Suprapubic skin (tissue), 4 donors: ENCODE data around the gene GPX3. TPM values are rescaled to one million over a fixed set of nuclear protein-coding genes. Genes with fewer than 3 reads are reported as not detected.

Source experiments
- DNase-seq, 2 donors: peaks; one replicate each; pipeline ENCODE4 v3.0.0-alpha.2; 2019; ENCODE audit warnings: low spot score in 2 of 2
- H3K27ac ChIP-seq: fragments of 200-600 bp; sonication (generic); one replicate; pipeline ENCODE4 v1.5.1; 2019
- H3K27me3 ChIP-seq: fragments of 200-600 bp; sonication (generic); one replicate; pipeline ENCODE4 v1.5.1; 2019
- H3K36me3 ChIP-seq: fragments of 200-600 bp; sonication (generic); one replicate; pipeline ENCODE4 v1.5.1; 2019
- H3K4me1 ChIP-seq: fragments of 200-600 bp; sonication (generic); one replicate; pipeline ENCODE4 v1.5.1; 2019
- H3K4me3 ChIP-seq: fragments of 200-600 bp; sonication (generic); one replicate; pipeline ENCODE4 v1.5.1; 2019; ENCODE audit warnings: mild to moderate bottlenecking
- H3K9me3 ChIP-seq: fragments of 200-600 bp; sonication (generic); one replicate; pipeline ENCODE4 v1.5.1; 2019
- CTCF ChIP-seq, 2 donors: fragments of 200-600 bp in 1 of 2; fragments of 450-650 bp in 1 of 2; sonication (generic) in 1 of 2; IDR thresholded peaks; one replicate each; pipeline ENCODE4 v1.5.1; 2016 to 2019; ENCODE audit warnings: antibody characterized with exemption in 2 of 2, mild to moderate bottlenecking in 1 of 2, moderate library complexity in 1 of 2
- EP300 ChIP-seq: sonication (generic); formaldehyde crosslinking; IDR thresholded peaks from one replicate; pipeline ENCODE4 v1.6.1; 2017; ENCODE audit warnings: antibody characterized with exemption
- POLR2A ChIP-seq, 2 donors: fragments of 450-650 bp; IDR thresholded peaks; one replicate each; pipeline ENCODE4 v1.6.1; 2017; ENCODE audit warnings: antibody characterized with exemption in 2 of 2, mild to moderate bottlenecking in 2 of 2, moderate library complexity in 2 of 2
- POLR2AphosphoS5 ChIP-seq, 3 donors: sonication (generic); formaldehyde crosslinking; IDR thresholded peaks; one replicate each; pipeline ENCODE4 v1.6.1; 2017; ENCODE audit warnings: antibody characterized with exemption in 3 of 3
- WGBS: methylation state at CpG from one replicate; pipeline ENCODE4 v1.1.5; 2018; 5-methylcytosine and 5-hydroxymethylcytosine counted together
- total RNA-seq, 4 donors: library from RNA; depleted of rRNA; stranded (reverse); fragments of >200 nt; gene quantifications; one replicate each; pipeline ENCODE4 v1.1.0, GENCODE V29; 2016

Gene GPX3
- total RNA-seq, 4 donors from 2014 or later: 242 to 601 (median 378) TPM

- no peak for DNase-seq
- TF ChIP-seq POLR2AphosphoS5 (IDR thresholded peaks at IDR 0.05): no peak
- TF ChIP-seq EP300: no peak
- TF ChIP-seq POLR2A (IDR thresholded peaks at IDR 0.05): no peak
- no peak for TF ChIP-seq CTCF (IDR thresholded peaks at IDR 0.05)
- Histone ChIP-seq H3K36me3 (peaks cover 93% of the 10 kb centered on the region), H3K27me3 (no peaks in the 10 kb centered on the region), H3K4me1 (peaks cover 3% of the 10 kb centered on the region), H3K27ac (no peak overlapping the region), H3K9me3 (no peaks in the 10 kb centered on the region), H3K4me3 (no peak overlapping the region)
- 89% methylated on average over 3 of the region's 3 CpGs for WGBS
Observed at GRCh38 chr5:151054709-151055108, 34.3 kb downstream of the GPX3 start.

GRCh38 chr5:151055336-151055735 is 34.9 kb downstream of the GPX3 start:
- Histone ChIP-seq H3K4me1 (peaks cover 9% of the 10 kb centered on the region), H3K27ac (no peak overlapping the region), H3K4me3 (no peak overlapping the region), H3K9me3 (no peaks in the 10 kb centered on the region), H3K27me3 (no peaks in the 10 kb centered on the region), H3K36me3 (peaks cover 93% of the 10 kb centered on the region)
- TF ChIP-seq POLR2A (IDR thresholded peaks at IDR 0.05): no peak
- no peak for TF ChIP-seq POLR2AphosphoS5 (IDR thresholded peaks at IDR 0.05)
- no peak for TF ChIP-seq CTCF (IDR thresholded peaks at IDR 0.05)
- TF ChIP-seq EP300: no peak
- DNase-seq: no peak
- WGBS: 86% methylated on average over 6 of the region's 6 CpGs

- H3K36me3 ChIP-seq: peaks cover 94% of the 10 kb centered on the region
- WGBS: 92% methylated on average over 25 of the region's 25 CpGs
- no peaks in the 10 kb centered on the region for H3K9me3 ChIP-seq
- no peak for DNase-seq
- H3K27me3 ChIP-seq: no peaks in the 10 kb centered on the region
- no peak for TF ChIP-seq CTCF (IDR thresholded peaks at IDR 0.05)
- H3K4me3 ChIP-seq: no peak overlapping the region
- no peak overlapping the region for H3K27ac ChIP-seq
- peaks cover 13% of the 10 kb centered on the region for H3K4me1 ChIP-seq
Observed at GRCh38 chr5:151056379-151057325, 36.3 kb downstream of the GPX3 start.

- 95% methylated on average over 5 of the region's 5 CpGs for WGBS
- Histone ChIP-seq H3K36me3 (peaks cover 94% of the 10 kb centered on the region), H3K4me1 (peaks cover 22% of the 10 kb centered on the region), H3K27me3 (no peaks in the 10 kb centered on the region), H3K4me3 (no peak overlapping the region), H3K27ac (no peak overlapping the region), H3K9me3 (no peaks in the 10 kb centered on the region)
- TF ChIP-seq POLR2AphosphoS5 (IDR thresholded peaks at IDR 0.05) (no peak), POLR2A (IDR thresholded peaks at IDR 0.05) (no peak), EP300 (no peak), CTCF (IDR thresholded peaks at IDR 0.05) (no peak)
- no peak for DNase-seq
Observed at GRCh38 chr5:151058301-151058700, 37.9 kb downstream of the GPX3 start.

GRCh38 chr5:151058891-151059489 is 38.6 kb downstream of the GPX3 start:
- H3K4me3 ChIP-seq: no peak overlapping the region
- DNase-seq: no peak
- H3K27ac ChIP-seq: no peak overlapping the region
- H3K9me3 ChIP-seq: no peaks in the 10 kb centered on the region
- WGBS: 87% methylated on average over 7 of the region's 7 CpGs
- TF ChIP-seq EP300 (no peak), POLR2AphosphoS5 (IDR thresholded peaks at IDR 0.05) (no peak), POLR2A (IDR thresholded peaks at IDR 0.05) (no peak), CTCF (IDR thresholded peaks at IDR 0.05) (no peak)
- no peaks in the 10 kb centered on the region for H3K27me3 ChIP-seq
- peaks cover 94% of the 10 kb centered on the region for H3K36me3 ChIP-seq
- peaks cover 28% of the 10 kb centered on the region for H3K4me1 ChIP-seq
